ENCODE data around the gene TMEM132A.
"Not testable (repeated sequence)": the region's sequence is repeated elsewhere in the genome, so short reads cannot be mapped to it uniquely, and the experiment has no call there.

DNA sequence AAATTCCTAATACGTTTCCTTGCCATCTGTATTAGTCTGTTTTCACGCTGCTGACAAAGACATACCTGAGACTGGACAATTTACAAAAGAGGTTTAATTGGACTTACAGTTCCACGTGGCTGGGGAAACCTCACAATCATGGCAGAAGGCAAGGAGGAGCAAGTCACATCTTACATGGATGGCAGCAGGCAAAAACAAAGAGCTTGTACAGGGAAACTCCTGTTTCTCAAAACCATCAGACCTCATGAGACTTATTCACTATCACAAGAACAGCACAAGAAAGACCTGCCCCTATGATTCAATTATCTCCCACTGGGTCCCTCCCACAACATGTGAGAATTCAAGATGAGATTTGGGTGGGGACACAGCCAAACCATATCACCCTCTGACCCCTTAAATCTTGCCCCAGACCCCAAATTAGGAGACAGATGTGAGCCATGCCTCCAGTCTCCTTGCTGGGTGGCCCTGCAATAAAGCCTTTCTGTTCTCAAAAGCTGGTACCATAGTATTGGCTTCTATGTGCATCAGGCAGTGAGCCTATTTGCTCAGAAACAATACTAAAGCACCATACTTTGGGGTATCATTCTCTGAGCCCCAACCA lies 14.5 kb upstream of the TMEM132A start:
- not testable (repeated sequence) for TF ChIP-seq CTCF (IDR thresholded peaks at IDR 0.05; ENCODE audit: low read depth, low read length); POLR2A (IDR thresholded peaks at IDR 0.05; ENCODE audit: extremely low read depth, insufficient read length)

Data from NB4 (cell line).